GM19324 (cell line): ENCODE data around the gene STXBP4.

Source experiments
- ATAC-seq: cut with Tn5 transposase; IDR thresholded peaks from one replicate; pipeline ENCODE4 v1.9.1; 2021; ENCODE audit warnings: mild to moderate bottlenecking, moderate library complexity; ENCODE audit not compliant: unreplicated experiment, low FRiP score

STXBP4 gene

DNA sequence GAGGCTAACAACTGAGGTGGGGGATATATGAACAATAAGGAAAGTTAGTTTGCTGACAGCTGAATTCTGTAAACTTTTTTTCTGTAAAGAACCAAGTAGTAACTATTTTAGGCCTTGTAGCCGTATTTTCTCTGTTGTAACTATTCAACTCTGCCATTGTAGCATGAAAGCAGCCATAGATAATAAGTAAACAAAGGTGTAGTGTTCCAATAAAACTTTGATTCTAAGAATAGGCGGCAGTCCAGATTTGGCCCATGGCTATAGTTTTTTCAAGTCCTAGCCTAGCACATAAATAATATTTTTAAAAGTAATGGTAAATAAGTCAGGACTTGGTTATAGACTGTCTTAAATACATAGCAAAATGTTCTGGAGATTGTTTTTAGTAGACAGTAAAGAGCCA, 142.0 kb downstream of the STXBP4 start:
- no peak for ATAC-seq

DNA sequence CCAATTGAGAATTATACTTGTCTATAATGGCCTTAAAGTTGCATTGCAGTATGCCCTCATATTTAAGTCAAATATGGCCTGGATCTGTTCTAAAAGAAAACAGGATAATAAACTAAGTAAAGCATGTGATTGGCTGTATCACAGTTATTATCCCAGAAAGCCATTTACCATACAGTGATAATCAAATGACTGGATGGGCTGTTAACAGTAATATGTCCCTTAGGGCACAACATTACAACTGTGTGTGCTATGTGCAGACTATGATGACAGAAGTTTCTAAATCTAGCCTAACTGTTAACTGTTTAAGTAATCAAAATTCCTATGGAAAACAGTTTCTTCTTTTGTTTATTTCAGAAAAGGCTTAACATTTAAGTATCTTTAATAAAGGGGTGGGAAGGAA, 145.7 kb downstream of the STXBP4 start:
- no peak for ATAC-seq

DNA sequence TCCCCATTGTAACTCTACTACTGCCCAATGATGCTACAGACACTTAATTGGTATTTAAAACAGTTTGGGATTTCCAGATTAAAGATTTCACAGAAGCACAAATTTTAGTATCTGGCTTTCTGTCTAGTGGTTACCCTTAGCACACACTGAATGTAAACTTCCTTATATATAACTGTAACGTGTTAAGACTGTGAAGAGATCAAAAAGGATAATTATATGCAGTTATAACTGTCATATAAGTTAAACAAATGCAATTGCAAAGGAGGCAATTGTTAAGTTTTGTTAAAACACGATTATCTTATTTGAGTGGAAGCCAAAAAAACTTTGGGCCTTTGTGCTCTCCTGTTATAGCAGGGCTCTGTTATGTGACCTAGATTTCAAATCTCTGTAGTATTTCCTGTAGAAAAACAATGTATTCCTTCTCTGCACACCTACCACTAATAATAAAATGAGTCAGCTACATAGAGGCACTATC, 147.9 kb downstream of the STXBP4 start:
- ATAC-seq = no peak

DNA sequence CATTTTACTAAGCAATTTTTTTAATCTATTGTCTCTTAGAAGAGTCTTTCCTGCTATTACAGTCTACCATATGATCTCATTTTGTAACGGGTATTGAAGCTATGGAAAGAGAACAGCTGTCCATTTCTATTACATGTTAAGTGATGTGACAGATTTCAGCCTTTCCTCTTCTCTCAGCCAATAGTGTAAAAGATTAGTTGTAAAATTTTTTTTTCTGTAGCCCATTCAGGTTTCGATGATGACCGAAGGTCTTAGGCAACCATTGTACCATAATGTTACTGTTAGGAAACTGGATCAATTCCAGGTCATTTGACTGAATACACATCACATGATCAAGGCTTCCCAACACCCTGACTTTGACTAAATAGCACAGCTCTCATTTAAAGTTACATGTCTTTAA, 148.6 kb downstream of the STXBP4 start:
- no peak for ATAC-seq

DNA sequence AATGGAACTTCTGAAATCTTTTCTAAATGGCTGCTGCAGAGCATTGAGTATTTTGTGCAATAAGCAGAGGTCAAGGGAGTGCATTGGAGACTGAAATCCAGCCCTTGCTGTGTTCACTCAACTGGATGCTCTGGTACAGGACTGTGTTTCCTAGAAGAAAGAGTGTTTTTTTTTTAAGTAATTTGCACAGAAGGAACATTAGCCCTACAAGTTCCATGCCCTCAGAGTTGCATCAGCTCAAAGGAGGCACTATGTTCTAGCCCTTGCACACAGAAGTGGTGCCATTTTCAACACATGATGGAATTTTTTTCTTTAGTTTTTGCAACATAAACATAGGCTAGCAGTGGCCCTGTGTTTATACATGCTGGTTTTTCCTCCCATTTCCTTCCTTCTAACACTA, 152.1 kb downstream of the STXBP4 start:
- no peak for ATAC-seq

DNA sequence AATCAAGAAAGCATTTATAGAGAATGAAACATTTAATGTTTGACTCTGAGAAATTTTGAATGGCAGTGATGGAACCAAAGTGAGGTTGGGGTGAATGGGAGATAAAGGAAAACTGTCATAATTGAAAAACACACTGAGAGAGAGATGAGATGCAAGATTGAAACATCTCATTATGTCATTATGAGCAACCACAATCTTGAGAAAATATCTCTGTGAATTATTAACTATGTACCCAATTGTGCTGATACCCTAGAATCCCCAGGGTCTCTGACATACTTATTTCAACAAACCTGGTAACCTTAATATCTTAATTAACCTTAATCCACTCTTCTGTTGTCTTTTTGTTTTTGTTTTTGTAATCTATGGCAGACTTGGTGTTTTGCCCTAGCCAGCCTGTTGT, 152.7 kb downstream of the STXBP4 start:
- ATAC-seq = no peak

DNA sequence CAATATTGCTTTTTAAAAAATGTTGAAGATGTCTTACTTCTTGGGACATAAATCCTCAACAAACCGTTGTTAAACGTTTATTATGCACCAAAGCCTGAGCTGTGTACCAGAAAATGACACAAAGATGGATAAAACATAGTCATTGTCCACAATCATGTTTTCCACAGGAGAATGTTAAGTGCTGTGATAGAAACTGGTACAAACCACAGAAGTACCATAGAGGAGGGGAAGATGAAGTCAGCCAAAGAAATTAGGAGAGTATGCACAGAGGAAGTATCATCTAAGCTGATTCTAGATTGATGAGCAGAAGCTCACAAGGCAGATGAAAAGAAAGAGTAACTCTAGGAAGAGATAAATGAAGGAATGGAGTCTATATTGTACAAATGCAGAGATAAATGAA, 153.5 kb downstream of the STXBP4 start:
- no peak for ATAC-seq

DNA sequence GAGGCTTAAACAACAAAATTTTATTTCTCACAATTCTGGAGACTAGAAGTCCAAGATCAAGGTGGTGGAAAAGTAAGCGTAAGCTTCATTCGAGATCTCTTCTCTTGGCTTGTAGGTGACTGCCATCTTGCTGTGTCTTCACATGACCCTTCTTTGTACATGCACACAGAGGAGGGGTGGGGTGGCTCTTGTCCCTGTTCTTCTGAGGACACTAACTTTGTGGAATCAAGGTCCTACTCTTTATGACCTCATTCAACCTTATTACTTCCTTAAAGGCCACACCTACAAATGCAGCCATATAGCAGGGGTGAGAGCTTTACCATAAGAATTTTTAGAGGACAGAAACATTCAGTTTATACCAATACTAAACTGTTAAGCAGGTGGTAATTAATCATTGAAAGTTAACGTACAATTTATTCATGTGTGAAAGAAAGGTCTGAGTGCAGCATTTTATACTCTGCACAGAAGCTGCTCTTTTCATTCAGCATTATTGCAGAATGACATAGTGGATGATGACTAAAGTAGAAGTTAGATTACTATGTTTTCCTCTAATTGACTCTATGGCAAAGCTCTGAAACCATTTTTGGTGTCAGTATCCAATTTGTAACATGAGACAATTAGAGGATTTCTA, 156.3 kb downstream of the STXBP4 start:
- ATAC-seq = no peak

DNA sequence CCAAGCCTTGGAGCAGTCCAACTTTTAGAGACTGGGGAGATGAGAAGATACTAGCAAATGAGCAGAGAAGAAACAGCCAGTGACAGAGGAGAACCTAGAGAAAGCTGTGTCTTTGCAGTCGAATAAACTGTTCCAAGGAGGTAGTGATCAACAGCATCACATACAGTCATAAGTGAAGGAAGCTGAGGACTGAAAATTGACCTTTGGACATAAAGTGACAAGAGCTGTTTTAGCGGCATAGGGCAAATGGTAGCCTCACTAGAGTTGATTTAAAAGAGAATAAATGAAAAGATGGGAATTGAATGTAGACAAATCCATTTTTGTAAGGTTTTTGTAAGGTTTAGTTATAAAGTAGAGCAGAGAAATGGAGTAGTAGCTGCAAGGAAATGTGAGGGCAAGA, 165.0 kb downstream of the STXBP4 start:
- ATAC-seq = no peak

DNA sequence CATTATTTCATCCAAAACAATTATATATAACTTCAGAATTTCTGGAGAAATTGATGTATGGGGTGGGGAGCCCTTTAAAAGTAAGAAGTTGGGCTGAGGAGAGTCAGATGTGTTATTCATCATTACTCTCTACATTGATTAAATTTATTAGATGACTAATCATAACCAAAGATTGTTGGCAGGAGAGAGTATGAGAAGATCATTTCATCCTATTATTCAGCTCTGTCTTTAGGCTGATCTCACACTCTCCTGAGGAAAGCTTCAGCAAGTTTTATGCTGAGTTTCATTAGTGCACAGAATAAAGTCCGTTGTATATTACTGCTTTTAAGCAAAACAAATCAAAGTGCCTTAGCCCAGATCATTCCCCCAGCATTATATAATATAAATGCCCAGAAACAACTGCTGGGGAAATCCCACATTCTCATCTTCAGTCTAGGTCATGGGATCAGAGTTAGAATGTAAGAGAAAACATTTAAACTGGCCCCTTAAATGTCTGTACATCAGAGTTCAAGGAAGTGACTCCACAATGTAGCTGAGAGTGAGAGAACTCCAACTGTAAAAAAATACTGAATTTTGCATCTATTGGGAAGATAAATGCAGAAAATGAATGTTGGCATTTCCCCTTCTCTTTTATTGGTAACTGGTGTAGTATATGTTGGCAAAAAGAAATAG, 166.1 kb downstream of the STXBP4 start:
- no peak for ATAC-seq

DNA sequence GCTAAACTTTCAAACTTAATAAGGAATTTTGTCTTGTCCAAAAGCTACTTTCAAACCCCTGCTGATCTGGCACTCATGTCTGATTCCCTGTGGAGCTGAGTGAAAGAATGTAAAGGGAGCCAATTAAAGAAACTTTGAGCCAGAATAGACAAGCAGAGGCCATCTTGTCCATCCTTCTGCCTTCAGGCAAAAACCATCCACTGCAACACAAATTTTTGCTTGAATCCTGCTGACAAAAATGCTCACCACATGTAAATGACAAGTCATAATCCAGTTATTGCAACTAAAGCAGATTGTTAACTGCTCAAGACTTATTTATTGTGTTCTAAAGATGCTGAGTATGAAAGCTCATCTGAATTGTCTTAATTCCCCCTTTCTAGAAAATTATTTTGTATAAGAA, 172.2 kb downstream of the STXBP4 start:
- no peak for ATAC-seq

DNA sequence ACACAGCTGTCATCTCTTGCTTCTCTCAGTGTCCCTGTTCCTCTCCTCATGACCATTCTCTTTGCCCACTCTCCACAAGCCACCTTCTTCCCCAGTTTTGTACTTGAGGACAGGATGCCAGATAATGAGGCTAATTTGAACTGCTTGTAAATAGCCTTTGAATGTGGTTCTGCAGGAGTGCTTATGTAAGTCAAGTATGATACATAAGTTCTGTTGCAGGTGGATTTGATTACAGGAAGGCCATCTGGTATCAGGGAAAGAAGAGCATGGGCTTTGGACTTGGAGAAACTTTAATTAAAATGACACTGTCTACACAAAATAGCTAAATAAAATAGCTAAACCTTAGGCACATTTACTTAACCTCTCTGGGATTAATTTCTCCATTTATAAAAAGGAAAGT, 176.0 kb downstream of the STXBP4 start:
- no peak for ATAC-seq

DNA sequence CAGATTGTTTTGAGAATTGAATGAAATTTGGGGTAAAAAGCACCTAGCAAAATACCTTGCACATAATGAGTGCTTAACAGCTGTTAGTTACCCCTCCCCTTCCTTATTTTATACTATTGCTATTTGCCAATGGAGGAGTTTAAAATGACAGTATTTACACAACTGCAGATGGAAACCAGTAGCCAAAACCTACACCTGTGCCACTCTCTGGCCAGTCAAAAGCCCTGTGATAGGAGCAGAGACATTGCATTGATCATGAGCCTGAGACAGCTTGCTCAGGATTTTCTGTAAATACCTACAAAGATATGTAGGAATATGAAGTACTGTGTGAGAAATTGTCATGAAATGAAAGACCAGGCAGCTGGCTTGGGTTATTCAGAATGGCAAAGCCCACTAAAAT, 180.9 kb downstream of the STXBP4 start:
- no peak for ATAC-seq

DNA sequence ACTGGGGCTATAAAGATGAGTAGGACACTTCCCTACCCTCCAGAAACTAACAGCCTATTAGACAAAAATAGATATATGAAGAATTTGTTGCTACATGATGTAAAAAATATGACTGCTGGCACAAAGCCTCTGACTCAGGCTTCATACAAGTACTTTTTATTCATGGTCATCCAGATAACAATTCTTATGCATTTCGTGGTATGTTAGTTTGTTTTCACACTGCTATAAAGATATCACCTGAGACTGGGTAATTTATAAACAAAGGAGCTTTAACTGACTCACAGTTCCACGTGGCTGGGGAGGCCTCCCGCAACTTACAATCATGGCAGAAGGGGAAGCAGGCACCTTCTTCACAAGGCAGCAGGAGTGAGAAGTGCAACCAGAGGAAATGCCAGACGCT, 183.7 kb downstream of the STXBP4 start:
- ATAC-seq = no peak

DNA sequence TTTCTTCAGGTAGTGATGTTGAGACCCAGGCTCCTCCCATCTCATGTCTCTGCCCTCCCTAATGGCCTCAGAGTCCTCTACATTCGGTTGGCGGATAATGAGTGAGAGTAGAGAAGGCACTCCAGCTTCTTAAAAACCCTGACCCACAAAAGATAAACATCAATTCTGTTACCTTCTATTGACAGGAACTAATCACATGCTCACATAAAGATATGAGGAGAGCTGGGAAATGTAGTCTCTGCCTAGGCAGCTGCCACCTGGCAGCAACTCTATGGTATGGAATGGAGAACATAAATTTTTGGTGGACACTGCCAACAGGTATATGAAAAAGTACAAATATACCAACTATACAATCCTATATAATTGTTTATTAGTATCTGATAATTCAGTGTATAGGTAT, 185.5 kb downstream of the STXBP4 start:
- no peak for ATAC-seq

DNA sequence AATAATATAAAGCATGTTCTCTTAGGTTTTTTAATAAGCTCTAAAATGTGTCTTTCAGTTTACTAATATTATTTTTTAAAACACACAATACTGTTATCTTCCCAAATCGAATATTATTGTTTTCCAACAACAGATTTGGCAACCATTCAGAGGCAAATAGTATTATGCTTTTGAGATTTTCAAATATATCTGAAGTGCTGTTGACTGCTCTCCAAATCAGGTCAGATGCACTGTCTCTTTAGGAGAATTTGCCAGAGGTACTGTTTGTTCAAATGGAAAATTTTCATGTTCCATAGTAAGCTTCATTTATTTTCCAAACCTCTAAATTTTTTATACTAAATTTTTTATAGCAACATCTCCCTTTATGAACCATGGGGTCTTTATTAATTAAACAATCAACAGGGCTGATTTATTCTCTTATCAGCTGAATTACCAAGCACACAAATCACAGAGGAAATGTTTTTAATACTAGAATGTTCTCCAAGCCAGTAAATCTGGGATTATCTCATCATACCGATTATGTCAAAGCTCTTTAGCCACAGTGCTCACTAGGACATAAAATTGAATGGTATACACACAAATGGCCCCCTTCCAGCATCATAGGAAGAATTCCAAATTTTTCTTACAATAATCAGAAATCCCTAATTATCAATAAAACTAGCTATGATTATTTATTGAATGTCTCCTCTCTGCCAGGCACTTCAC, 187.4 kb downstream of the STXBP4 start:
- ATAC-seq = no peak

DNA sequence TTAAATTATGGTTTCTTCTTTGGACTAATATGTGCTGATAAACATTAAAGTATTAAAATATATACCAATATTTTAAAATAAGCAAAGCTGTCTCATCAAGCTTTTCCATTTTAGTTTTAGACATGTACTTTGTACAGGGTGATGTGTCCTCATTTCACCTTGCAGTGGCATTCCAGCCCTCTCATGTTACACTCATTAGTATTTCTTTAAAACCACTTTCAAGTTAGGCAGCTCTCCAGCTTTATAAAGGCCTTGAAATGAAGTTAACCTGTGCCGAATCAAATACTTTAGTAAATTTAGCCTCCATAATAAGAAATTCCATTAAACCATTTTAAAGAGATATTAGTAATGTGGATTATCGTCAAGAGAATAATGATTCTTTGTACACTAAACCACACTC, 188.6 kb downstream of the STXBP4 start:
- ATAC-seq = no peak

DNA sequence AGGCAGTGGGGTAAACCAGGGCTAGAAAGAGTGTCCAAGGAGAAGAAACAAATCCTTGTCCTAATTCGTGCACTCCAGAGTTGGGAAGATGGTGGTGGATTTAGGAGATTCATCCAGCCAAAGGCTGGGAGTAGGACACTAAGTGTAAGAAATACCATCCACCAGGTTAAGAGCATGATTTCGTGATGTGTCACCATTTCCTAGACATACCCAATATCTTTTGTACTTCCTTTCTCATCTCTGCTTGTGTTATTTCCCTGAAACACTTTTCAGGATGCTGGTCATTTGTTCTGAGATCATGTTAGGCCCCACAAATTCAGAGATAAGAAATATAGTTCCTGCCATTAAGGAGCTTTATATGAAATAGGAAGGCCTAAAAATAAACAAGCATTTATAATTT, 189.9 kb downstream of the STXBP4 start:
- no peak for ATAC-seq

DNA sequence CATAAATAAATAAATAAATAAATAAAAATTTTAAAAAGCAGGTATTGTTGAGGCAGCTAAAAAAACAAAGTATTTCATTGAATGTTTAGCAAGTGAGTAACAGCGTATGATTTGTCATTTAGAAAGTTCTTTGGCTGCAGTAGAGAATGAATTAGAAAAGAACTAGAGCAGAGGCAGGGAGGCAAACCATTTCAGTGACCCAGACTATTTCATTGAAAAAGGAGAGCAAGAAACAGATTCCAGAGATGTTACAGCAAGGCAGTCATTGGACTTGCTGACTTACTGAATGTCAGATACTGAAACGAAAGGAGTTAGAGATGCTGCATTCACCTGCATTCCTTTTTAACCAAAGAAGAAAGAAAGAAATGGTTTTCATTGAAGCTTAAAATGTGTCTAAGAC, 190.7 kb downstream of the STXBP4 start:
- no peak for ATAC-seq

DNA sequence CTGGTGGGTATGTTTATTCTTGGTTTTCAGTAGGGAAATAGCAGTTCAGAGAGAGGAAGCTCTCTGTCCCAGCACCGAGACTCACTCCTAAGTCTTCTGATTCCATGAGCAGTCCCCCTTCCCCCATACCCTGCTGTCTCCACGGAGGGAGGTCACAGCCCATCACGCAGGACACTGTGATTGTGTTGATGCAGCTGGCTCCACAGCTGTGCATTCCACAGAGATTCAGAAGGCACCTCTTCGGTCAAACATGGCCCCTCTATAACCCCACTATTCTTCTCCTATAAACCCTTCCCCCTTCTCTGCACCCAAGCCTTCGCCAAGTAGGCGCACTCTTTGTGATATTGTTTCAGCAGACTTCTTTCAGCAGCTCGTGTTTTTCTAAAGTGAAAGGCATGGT, 191.9 kb downstream of the STXBP4 start:
- no peak for ATAC-seq

DNA sequence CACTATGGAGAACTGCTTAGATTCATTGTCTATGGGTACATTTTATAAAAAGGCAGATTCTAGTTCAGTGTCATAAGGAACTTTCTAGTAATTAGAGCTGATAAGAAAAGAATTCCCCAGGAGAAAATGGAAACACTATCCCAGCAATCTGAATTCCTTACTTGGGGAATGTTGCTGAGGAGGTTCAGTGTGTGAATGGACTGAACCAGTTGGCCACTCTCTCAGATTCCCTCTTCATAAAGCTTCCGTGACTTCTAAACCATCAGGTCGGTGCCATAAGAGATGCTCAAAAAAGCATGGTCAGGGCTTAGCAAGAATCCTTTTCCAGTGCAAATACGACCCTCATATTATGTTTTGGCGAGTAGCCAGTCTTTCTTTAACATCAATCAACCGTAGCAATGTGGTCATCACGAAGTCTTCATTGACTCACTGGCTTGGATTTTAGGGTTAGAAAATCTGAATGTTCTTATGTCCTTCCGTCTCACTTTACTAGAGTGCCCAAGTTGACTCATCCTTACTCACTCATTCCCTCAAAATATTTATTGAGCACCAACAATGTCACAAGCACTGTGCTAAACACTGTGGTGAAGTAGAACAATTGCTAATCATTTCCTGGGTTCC, 193.5 kb downstream of the STXBP4 start:
- no peak for ATAC-seq

DNA sequence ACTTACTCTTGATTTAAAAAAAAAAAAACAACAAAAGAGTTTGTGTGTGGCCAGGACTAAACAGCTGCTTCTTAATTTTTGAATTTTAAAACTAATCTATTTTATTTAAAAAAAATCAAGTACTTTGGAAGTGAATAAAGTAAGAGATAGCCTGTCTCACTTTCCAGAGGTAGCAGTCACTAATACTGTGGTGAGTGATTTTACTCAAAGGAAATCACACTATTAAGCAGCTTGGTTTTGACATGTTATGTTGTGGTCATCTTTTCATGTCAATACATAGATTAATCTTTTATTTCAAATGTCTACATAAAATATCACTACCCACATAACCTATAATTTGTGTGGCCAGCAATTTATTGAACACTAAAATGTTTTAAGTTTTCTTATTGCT, 194.0 kb downstream of the STXBP4 start:
- ATAC-seq = no peak
